Stimulated activated CD8-positive, alpha-beta memory T cell treated with anti-CD3 and anti-CD28 coated beads, Interleukin-7, amount 100 ng/mL, for 4 hours (primary cell): Measurements from ENCODE around the gene CAPSL.
"Not testable (repeated sequence)": the region's sequence is repeated elsewhere in the genome, so short reads cannot be mapped to it uniquely, and the experiment has no call there.

Experiments
- DNase-seq, 2 donors: peaks; one replicate each; pipeline ENCODE4 v3.0.0-alpha.2; 2020; ENCODE audit warnings: low read depth in 2 of 2

Gene CAPSL

GRCh38 chr5:35908228-35908627, 30.2 kb downstream of the CAPSL start:
- no peak for DNase-seq

- peak in 1 of 2 donors; percentile 15 for DNase-seq
Observed at GRCh38 chr5:35904443-35905132, 33.8 kb downstream of the CAPSL start.

- no peak for DNase-seq
Observed at GRCh38 chr5:35903631-35904203, 34.7 kb downstream of the CAPSL start.

GRCh38 chr5:35902046-35902672, 36.3 kb downstream of the CAPSL start:
- no peak for DNase-seq

- DNase-seq: no peak
Observed at GRCh38 chr5:35900972-35901695, 37.3 kb downstream of the CAPSL start.

- no peak for DNase-seq
Observed at GRCh38 chr5:35899800-35900199, 38.6 kb downstream of the CAPSL start.

GRCh38 chr5:35898952-35899660, 39.3 kb downstream of the CAPSL start:
- DNase-seq: no peak

GRCh38 chr5:35894131-35894530, 44.3 kb downstream of the CAPSL start:
- DNase-seq: no peak

- not testable (repeated sequence) for DNase-seq
Observed at GRCh38 chr5:35892799-35893198, 45.6 kb downstream of the CAPSL start.

GRCh38 chr5:35890021-35891020, 48.1 kb downstream of the CAPSL start:
- no peak for DNase-seq

- DNase-seq: no peak
Observed at GRCh38 chr5:35887321-35888100, 50.9 kb downstream of the CAPSL start.

GRCh38 chr5:35886381-35886780, 52.0 kb downstream of the CAPSL start:
- no peak for DNase-seq

- DNase-seq: no peak
Observed at GRCh38 chr5:35884773-35885172, 53.6 kb downstream of the CAPSL start.

- no peak for DNase-seq
Observed at GRCh38 chr5:35884191-35884769, 54.1 kb downstream of the CAPSL start.

- DNase-seq: no peak
Observed at GRCh38 chr5:35881758-35882157, 56.7 kb downstream of the CAPSL start.

- DNase-seq: no peak
Observed at GRCh38 chr5:35880156-35880555, 58.3 kb downstream of the CAPSL start.

GRCh38 chr5:35879649-35880048, 58.8 kb downstream of the CAPSL start:
- DNase-seq: no peak

- DNase-seq: no peak
Observed at GRCh38 chr5:35879096-35879495, 59.3 kb downstream of the CAPSL start.

- DNase-seq: no peak
Observed at GRCh38 chr5:35878079-35878478, 60.3 kb downstream of the CAPSL start.

- no peak for DNase-seq
Observed at GRCh38 chr5:35877655-35878054, 60.8 kb downstream of the CAPSL start.
